Mesothelial cell of epicardium (in vitro differentiated cells): ENCODE measurements around the gene CFAP298. TPM values are rescaled to one million over a fixed set of nuclear protein-coding genes. Genes with fewer than 3 reads are reported as not detected.
A peak's percentile ranks its signal among the peaks of the same experiment; 100 is the strongest.
"Not testable (repeated sequence)": the region's sequence is repeated elsewhere in the genome, so short reads cannot be mapped to it uniquely, and the experiment has no call there.

Experiments
- DNase-seq, 2 experiments: peaks; one replicate each; pipeline ENCODE4 v3.0.0; 2021; ENCODE audit warnings: low spot score in 2 of 2; ENCODE audit not compliant: unreplicated experiment in 2 of 2
- H3K27ac Mint-ChIP-seq: 2 replicates; pipeline ENCODE4 v1.8.0; 2021; ENCODE audit warnings: mixed read lengths
- H3K27me3 Mint-ChIP-seq: 2 replicates; pipeline ENCODE4 v1.8.0; 2021; ENCODE audit warnings: low read depth, mixed read lengths
- H3K36me3 Mint-ChIP-seq: 2 replicates; pipeline ENCODE4 v1.8.0; 2021; ENCODE audit warnings: mixed read lengths
- H3K4me1 Mint-ChIP-seq: 2 replicates; pipeline ENCODE4 v1.8.0; 2021; ENCODE audit warnings: mixed read lengths
- H3K4me3 Mint-ChIP-seq: 2 replicates; pipeline ENCODE4 v1.8.0; 2021; ENCODE audit warnings: mild to moderate bottlenecking, moderate library complexity, mixed read lengths
- H3K9me3 Mint-ChIP-seq: 2 replicates; pipeline ENCODE4 v1.8.0; 2021; ENCODE audit warnings: mixed read lengths
- total RNA-seq: library from RNA; stranded (reverse); gene quantifications from 3 replicates; pipeline ENCODE4 v1.2.1, GENCODE V29; 2021
- TF ChIP-seq, protein P1 (sequence below): fragments of 200-600 bp; sonication (generic); IDR thresholded peaks from one replicate; pipeline ENCODE4 v1.5.0; 2021; ENCODE audit warnings: antibody characterized with exemption; ENCODE audit not compliant: unreplicated experiment

The CFAP298 gene
- total RNA-seq = 29.4 to 33.0 TPM (median 30.4 TPM) in 3 replicates

GRCh38 chr21:32612075-32612998 lies at the start of gene CFAP298:
Gene CFAP298, minus strand, starts transcription at chr21:32612377. Its CDS starts 134 bp downstream, at chr21:32612243.
- H3K4me3 Mint-ChIP-seq = peak within 1 kb of the TSS; percentile 98
- H3K4me1 Mint-ChIP-seq = peaks cover 5% of the 10 kb centered on the region
- no peaks in the 10 kb centered on the region for H3K9me3 Mint-ChIP-seq
- TF ChIP-seq, protein P1, sequence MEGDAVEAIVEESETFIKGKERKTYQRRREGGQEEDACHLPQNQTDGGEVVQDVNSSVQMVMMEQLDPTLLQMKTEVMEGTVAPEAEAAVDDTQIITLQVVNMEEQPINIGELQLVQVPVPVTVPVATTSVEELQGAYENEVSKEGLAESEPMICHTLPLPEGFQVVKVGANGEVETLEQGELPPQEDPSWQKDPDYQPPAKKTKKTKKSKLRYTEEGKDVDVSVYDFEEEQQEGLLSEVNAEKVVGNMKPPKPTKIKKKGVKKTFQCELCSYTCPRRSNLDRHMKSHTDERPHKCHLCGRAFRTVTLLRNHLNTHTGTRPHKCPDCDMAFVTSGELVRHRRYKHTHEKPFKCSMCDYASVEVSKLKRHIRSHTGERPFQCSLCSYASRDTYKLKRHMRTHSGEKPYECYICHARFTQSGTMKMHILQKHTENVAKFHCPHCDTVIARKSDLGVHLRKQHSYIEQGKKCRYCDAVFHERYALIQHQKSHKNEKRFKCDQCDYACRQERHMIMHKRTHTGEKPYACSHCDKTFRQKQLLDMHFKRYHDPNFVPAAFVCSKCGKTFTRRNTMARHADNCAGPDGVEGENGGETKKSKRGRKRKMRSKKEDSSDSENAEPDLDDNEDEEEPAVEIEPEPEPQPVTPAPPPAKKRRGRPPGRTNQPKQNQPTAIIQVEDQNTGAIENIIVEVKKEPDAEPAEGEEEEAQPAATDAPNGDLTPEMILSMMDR = no peak
- H3K36me3 Mint-ChIP-seq = peaks cover 3% of the 10 kb centered on the region
- peaks cover 18% of the 10 kb centered on the region for H3K27me3 Mint-ChIP-seq
- peak within 1 kb of the TSS; percentile 98 for H3K27ac Mint-ChIP-seq
- DNase-seq = peak; percentile 60 to 84

- not testable (repeated sequence) for DNase-seq, H3K4me3 Mint-ChIP-seq, H3K27ac Mint-ChIP-seq, H3K4me1 Mint-ChIP-seq, H3K27me3 Mint-ChIP-seq
- H3K36me3 Mint-ChIP-seq = peaks cover 61% of the 10 kb centered on the region
- H3K9me3 Mint-ChIP-seq = peaks cover 38% of the 10 kb centered on the region
These were observed 49.0 kb upstream of the CFAP298 start for GRCh38 chr21:32661026-32661782.

DNA sequence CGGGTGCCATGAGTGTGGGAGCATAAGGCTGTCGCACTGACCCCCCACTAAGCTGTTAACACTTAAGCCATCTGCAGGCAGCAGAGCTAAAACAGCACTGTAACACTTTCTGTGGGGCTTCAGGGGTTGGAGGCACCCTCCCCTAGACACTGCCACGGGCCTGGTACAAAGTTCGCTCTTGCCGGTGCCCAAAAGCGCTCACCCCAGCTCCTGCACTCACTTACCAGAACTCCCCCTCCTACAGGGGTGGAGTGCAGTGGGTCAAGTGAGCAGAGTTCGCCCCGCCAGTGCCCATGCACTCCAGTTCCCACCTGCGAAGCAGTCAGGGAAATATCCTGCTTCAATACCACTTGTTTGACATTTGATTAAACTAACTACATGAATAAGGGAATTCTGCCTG lies 46.3 kb upstream of the CFAP298 start:
- Mint-ChIP-seq H3K4me3 (no peak overlapping the region), H3K27ac (no peak overlapping the region)

GRCh38 chr21:32653326-32653901 lies 41.2 kb upstream of the CFAP298 start:
- H3K27me3 Mint-ChIP-seq = no peaks in the 10 kb centered on the region
- no peak overlapping the region for H3K27ac Mint-ChIP-seq
- H3K36me3 Mint-ChIP-seq = peaks cover 2% of the 10 kb centered on the region
- no peaks in the 10 kb centered on the region for H3K4me1 Mint-ChIP-seq
- H3K9me3 Mint-ChIP-seq = no peaks in the 10 kb centered on the region
- TF ChIP-seq, protein P1 = peak; percentile 42
- H3K4me3 Mint-ChIP-seq = no peak overlapping the region
- no peak for DNase-seq

More for the DNA sequence above, 46.3 kb upstream of the CFAP298 start:
- H3K9me3 Mint-ChIP-seq = peaks cover 12% of the 10 kb centered on the region
- DNase-seq = no peak
- TF ChIP-seq, protein P1 = no peak
- H3K4me1 Mint-ChIP-seq = no peaks in the 10 kb centered on the region
- H3K36me3 Mint-ChIP-seq = peaks cover 36% of the 10 kb centered on the region
- H3K27me3 Mint-ChIP-seq = no peaks in the 10 kb centered on the region

DNA sequence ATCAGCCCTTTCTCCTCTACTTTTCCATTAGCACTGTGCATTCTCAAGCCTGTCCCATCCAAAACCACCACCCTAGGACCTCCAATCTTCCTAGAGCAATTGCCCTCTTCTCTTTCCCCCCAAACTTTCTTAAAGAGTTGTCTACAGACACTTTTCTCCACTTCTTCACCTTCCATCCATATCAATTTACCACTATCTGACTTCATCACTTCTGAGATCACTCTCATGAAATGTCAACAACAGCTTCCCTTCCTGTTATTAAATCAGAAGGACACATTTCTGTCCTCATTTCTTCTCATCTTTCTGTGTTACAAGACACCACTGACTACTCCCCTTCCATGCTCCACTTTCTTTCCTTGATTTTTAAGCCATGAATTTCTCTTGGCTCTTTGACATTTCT lies 36.0 kb upstream of the CFAP298 start:
- DNase-seq = no peak
- peaks cover 5% of the 10 kb centered on the region for H3K36me3 Mint-ChIP-seq
- H3K4me1 Mint-ChIP-seq = peaks cover 2% of the 10 kb centered on the region
- no peak overlapping the region for H3K27ac Mint-ChIP-seq
- TF ChIP-seq, protein P1 = no peak
- H3K4me3 Mint-ChIP-seq = no peak overlapping the region
- peaks cover 4% of the 10 kb centered on the region for H3K27me3 Mint-ChIP-seq
- no peaks in the 10 kb centered on the region for H3K9me3 Mint-ChIP-seq
